Measurements from ENCODE around the gene CDH13. TPM values are rescaled to one million over a fixed set of nuclear protein-coding genes. Genes with fewer than 3 reads are reported as not detected.

The CDH13 gene
- total and polyA plus RNA-seq, 2 donors (not counting 3 experiments of a cell fraction or from before 2014, with no cell fraction given), result 96.6 to 124 TPM

GRCh38 chr16:83791916-83792315 lies 1165.1 kb downstream of the CDH13 start:
- no peak overlapping the region for H2AFZ ChIP-seq (ENCODE audit: low read depth, low read length)

More at GRCh38 chr16:83791916-83792315, 1165.1 kb downstream of the CDH13 start:
- intact Hi-C loops (cut with micrococcal nuclease), result no loop called here
- H3K9me1 ChIP-seq (replicated peaks; ENCODE audit: control insufficient read depth, extremely low read depth, insufficient read depth, low read length), result no peaks in the 10 kb centered on the region
- H3K4me2 ChIP-seq (ENCODE audit: insufficient read depth, low read length), result no peak overlapping the region
- no peak overlapping the region for H3K9ac ChIP-seq (replicated peaks; ENCODE audit: extremely low read depth, insufficient read depth, low read length)
- H4K20me1 ChIP-seq (replicated peaks; ENCODE audit: control insufficient read depth, extremely low read depth, insufficient read depth, low read length), result no peaks in the 10 kb centered on the region
- H3K27me3 ChIP-seq (ENCODE audit: control insufficient read depth in 2 of 2, insufficient read depth in 2 of 2, low read length in 2 of 2), result no peaks in the 10 kb centered on the region
- DNase-seq (ENCODE audit: low read depth, low spot score), result no peak
- BruUV-seq (replicated peaks), result no TSS peak
- no peaks in the 10 kb centered on the region for H3K36me3 ChIP-seq (ENCODE audit: control insufficient read depth in 2 of 2, extremely low read depth in 1 of 2, insufficient read depth in 2 of 2, low read length in 2 of 2)
- no peak overlapping the region for H3K4me3 ChIP-seq (replicated peaks in 1 of 3; ENCODE audit: insufficient read depth in 1 of 3, low read depth in 1 of 3, low read length in 3 of 3)
- H3K79me2 ChIP-seq (ENCODE audit: control insufficient read depth, insufficient read depth, low read length), result no peaks in the 10 kb centered on the region
- CTCF ChIA-PET, result no interaction called here
- dilution Hi-C loops (cut with MboI; ENCODE audit: extremely low pct_ligation_motif_present, low sequenced_read_pairs), result no loop called here
- no peaks in the 10 kb centered on the region for H3K4me1 ChIP-seq (ENCODE audit: control insufficient read depth, extremely low read depth, insufficient read depth, low read length)
- H3K27ac ChIP-seq (ENCODE audit: insufficient read depth, low read depth, low read length), result no peak overlapping the region
- POLR2A ChIA-PET, result no interaction called here
- no peaks in the 10 kb centered on the region for H3K9me3 ChIP-seq (replicated peaks; ENCODE audit: control insufficient read depth, insufficient read depth, low read length)
- FAIRE-seq, result no peak
- TF ChIP-seq CTCF (IDR thresholded peaks at IDR 0.05; ENCODE audit: extremely low read depth in 1 of 2, insufficient read depth in 1 of 2, low read depth in 1 of 2, low read length in 2 of 2) (no peak), GATA2 (IDR thresholded peaks at IDR 0.05; ENCODE audit: insufficient read depth, insufficient read length, low read depth, low read length) (no peak), FOS (IDR thresholded peaks at IDR 0.05; ENCODE audit: borderline replicate concordance, insufficient read depth, low read length) (no peak), POLR2A (IDR thresholded peaks at IDR 0.05; ENCODE audit: low read depth, low read length) (no peak), POLR2AphosphoS5 (IDR thresholded peaks at IDR 0.05; ENCODE audit: insufficient read depth, low read depth, low read length) (no peak), MYC (IDR thresholded peaks at IDR 0.05; ENCODE audit: low read depth, low read length) (no peak), EZH2 (IDR thresholded peaks at IDR 0.05; ENCODE audit: borderline replicate concordance, low read depth, low read length, severe bottlenecking) (no peak), JUN (IDR thresholded peaks at IDR 0.05; ENCODE audit: borderline replicate concordance, insufficient read depth, insufficient read length, low read depth) (no peak), MAX (IDR thresholded peaks at IDR 0.05; ENCODE audit: insufficient read depth, insufficient read length) (no peak)

All from endothelial cell of umbilical vein (primary cell).